Measurements from ENCODE around the gene TENM3.

Gene TENM3

GRCh38 chr4:182648766-182649165, 405.6 kb downstream of the TENM3 start:
- H3K27ac ChIP-seq, result no peak overlapping the region
- TF ChIP-seq CTCF (IDR thresholded peaks at IDR 0.05) (no peak), ZFX (IDR thresholded peaks at IDR 0.05; ENCODE audit: borderline replicate concordance) (no peak)

- H3K27ac ChIP-seq, result no peak overlapping the region
- TF ChIP-seq ZFX (IDR thresholded peaks at IDR 0.05; ENCODE audit: borderline replicate concordance) (no peak), CTCF (IDR thresholded peaks at IDR 0.05) (no peak)
Measured at GRCh38 chr4:182649698-182650477, 406.7 kb downstream of the TENM3 start.

GRCh38 chr4:182653596-182653995, 410.4 kb downstream of the TENM3 start:
- TF ChIP-seq ZFX (IDR thresholded peaks at IDR 0.05; ENCODE audit: borderline replicate concordance), result no peak
- no peak for TF ChIP-seq CTCF (IDR thresholded peaks at IDR 0.05)
- no peak overlapping the region for H3K27ac ChIP-seq

GRCh38 chr4:182655340-182655739, 412.1 kb downstream of the TENM3 start:
- TF ChIP-seq ZFX (IDR thresholded peaks at IDR 0.05; ENCODE audit: borderline replicate concordance) (no peak), CTCF (IDR thresholded peaks at IDR 0.05) (no peak)
- no peak overlapping the region for H3K27ac ChIP-seq

GRCh38 chr4:182662551-182662950, 419.3 kb downstream of the TENM3 start:
- H3K27ac ChIP-seq, result no peak overlapping the region

GRCh38 chr4:182671231-182671630, 428.0 kb downstream of the TENM3 start:
- no peak overlapping the region for H3K27ac ChIP-seq
- TF ChIP-seq CTCF (IDR thresholded peaks at IDR 0.05), result no peak
- no peak for TF ChIP-seq ZFX (IDR thresholded peaks at IDR 0.05; ENCODE audit: borderline replicate concordance)

More at GRCh38 chr4:182662551-182662950, 419.3 kb downstream of the TENM3 start:
- TF ChIP-seq CTCF (IDR thresholded peaks at IDR 0.05) (no peak), ZFX (IDR thresholded peaks at IDR 0.05; ENCODE audit: borderline replicate concordance) (no peak)

GRCh38 chr4:182671749-182672148, 428.5 kb downstream of the TENM3 start:
- no peak overlapping the region for H3K27ac ChIP-seq
- TF ChIP-seq CTCF (IDR thresholded peaks at IDR 0.05) (no peak), ZFX (IDR thresholded peaks at IDR 0.05; ENCODE audit: borderline replicate concordance) (no peak)
